OCI-LY7 (cell line): ENCODE data around the gene CYP27C1. TPM values are rescaled to one million over a fixed set of nuclear protein-coding genes. Genes with fewer than 3 reads are reported as not detected.

Source experiments
- BruUV-seq: library from RNA; stranded (reverse); fragments of 400-500 nt; replicated peaks from 2 replicates; lab custom pipeline; 2021; lab: Mats Ljungman, UMichigan
- CTCF ChIA-PET: fragments of 300-600 bp; sonication (Branson Sonifier 250); formaldehyde crosslinking; loops from one replicate; lab custom pipeline; 2022; ENCODE audit warnings: antibody characterized with exemption; ENCODE audit not compliant: unreplicated experiment; lab: Charles Lee
- POLR2A ChIA-PET: fragments of 300-600 bp; sonication (Branson Sonifier 250); formaldehyde crosslinking; loops from one replicate; lab custom pipeline; 2022; ENCODE audit warnings: antibody characterized with exemption; lab: Charles Lee
- DNase-seq: peaks from one replicate; pipeline ENCODE4 v3.0.0-alpha.2; 2015; ENCODE audit warnings: low spot score
- H2AFZ ChIP-seq: fragments of 200-600 bp; sonication (generic), shearing (Covaris generic); 2 replicates; pipeline ENCODE4 v1.6.1; 2014; ENCODE audit warnings: mild to moderate bottlenecking, antibody characterized with exemption, low read length, moderate library complexity
- H3K27ac ChIP-seq: fragments of 200-600 bp; sonication (generic); 2 replicates; pipeline ENCODE4 v1.5.1; 2014; ENCODE audit warnings: mixed run types, low read depth, mild to moderate bottlenecking, moderate library complexity, low read length, inconsistent platforms; ENCODE audit not compliant: poor library complexity, severe bottlenecking
- H3K36me3 ChIP-seq: fragments of 200-600 bp; sonication (generic); 2 replicates; pipeline ENCODE4 v1.6.1; 2014; ENCODE audit warnings: mild to moderate bottlenecking, antibody characterized with exemption, low read length, moderate library complexity, mixed read lengths; ENCODE audit not compliant: insufficient read depth
- H3K4me1 ChIP-seq: fragments of 200-600 bp; sonication (generic); 2 replicates; pipeline ENCODE4 v1.5.1; 2014; ENCODE audit warnings: mild to moderate bottlenecking, low read length; ENCODE audit not compliant: insufficient read depth, poor library complexity, severe bottlenecking
- H3K4me2 ChIP-seq: fragments of 200-600 bp; sonication (generic); 2 replicates; pipeline ENCODE4 v1.6.1; 2014; ENCODE audit warnings: mild to moderate bottlenecking, low read length
- H3K4me3 ChIP-seq: fragments of 200-600 bp; sonication (generic); 2 replicates; pipeline ENCODE4 v1.5.1; 2014; ENCODE audit warnings: mild to moderate bottlenecking, low read depth, low read length; ENCODE audit not compliant: poor library complexity, severe bottlenecking
- H3K79me2 ChIP-seq: fragments of 200-600 bp; sonication (generic); 2 replicates; pipeline ENCODE4 v1.6.1; 2016; ENCODE audit warnings: low read depth, mild to moderate bottlenecking, low read length, moderate library complexity, mixed read lengths; ENCODE audit not compliant: insufficient read depth
- H3K9me2 ChIP-seq: fragments of 200-600 bp; sonication (generic); 2 replicates; pipeline ENCODE4 v1.6.1; 2016; ENCODE audit warnings: mild to moderate bottlenecking, low read length, mixed read lengths; ENCODE audit not compliant: insufficient read depth
- H3K9me3 ChIP-seq: fragments of 200-600 bp; sonication (generic); 2 replicates; pipeline ENCODE4 v1.6.1; 2014; ENCODE audit warnings: mild to moderate bottlenecking, mixed run types, low read length, mixed read lengths
- H4K20me1 ChIP-seq: fragments of 200-600 bp; sonication (generic); 2 replicates; pipeline ENCODE4 v1.6.1; 2014; ENCODE audit warnings: mild to moderate bottlenecking, antibody characterized with exemption, low read length, moderate library complexity, mixed read lengths; ENCODE audit not compliant: insufficient read depth
- CTCF ChIP-seq: fragments of 200-600 bp; sonication (generic); conservative IDR thresholded peaks from 2 replicates; pipeline ENCODE4 v1.5.1; 2014; ENCODE audit warnings: mild to moderate bottlenecking, antibody characterized with exemption, low read length, moderate library complexity, mixed read lengths
- EZH2phosphoT487 ChIP-seq: fragments of 200-600 bp; sonication (generic); IDR thresholded peaks from 2 replicates; pipeline ENCODE4 v1.6.1; 2018; ENCODE audit warnings: low read depth, borderline replicate concordance, mild to moderate bottlenecking, mixed run types, antibody characterized with exemption, low read length, moderate library complexity, mixed read lengths
- intact Hi-C: fragments of 100-400 bp; cut with micrococcal nuclease; formaldehyde crosslinking; loops from one replicate; pipeline ENCODE4 v1.10.0; 2022; ENCODE audit not compliant: unreplicated experiment
- total RNA-seq, 2 experiments: library from RNA; depleted of rRNA in 1 of 2; stranded (reverse); fragments of >200 nt in 1 of 2; shearing (Covaris generic) in 1 of 2; gene quantifications; 2 replicates each; pipeline ENCODE4 v1.2.3, GENCODE V29; 2014 to 2022

The CYP27C1 gene
- total RNA-seq, 2 experiments from 2014 or later, result not detected

- H3K79me2 ChIP-seq, result no peaks in the 10 kb centered on the region
- TF ChIP-seq CTCF (no peak), EZH2phosphoT487 (no peak)
- intact Hi-C loops, result no loop called here
- POLR2A ChIA-PET, result no interaction called here
- no peak for DNase-seq
- H3K9me2 ChIP-seq, result no peaks in the 10 kb centered on the region
- H4K20me1 ChIP-seq, result no peaks in the 10 kb centered on the region
- H3K9me3 ChIP-seq, result no peaks in the 10 kb centered on the region
- H3K27ac ChIP-seq, result no peak overlapping the region
- H2AFZ ChIP-seq, result no peak overlapping the region
- BruUV-seq, result no TSS peak
- CTCF ChIA-PET, result no interaction called here
- no peak overlapping the region for H3K4me2 ChIP-seq
- H3K4me3 ChIP-seq, result no peak overlapping the region
- H3K4me1 ChIP-seq, result no peaks in the 10 kb centered on the region
- H3K36me3 ChIP-seq, result peaks cover 57% of the 10 kb centered on the region
These were observed 39.3 kb upstream of the CYP27C1 start for GRCh38 chr2:127259355-127259754.

DNA sequence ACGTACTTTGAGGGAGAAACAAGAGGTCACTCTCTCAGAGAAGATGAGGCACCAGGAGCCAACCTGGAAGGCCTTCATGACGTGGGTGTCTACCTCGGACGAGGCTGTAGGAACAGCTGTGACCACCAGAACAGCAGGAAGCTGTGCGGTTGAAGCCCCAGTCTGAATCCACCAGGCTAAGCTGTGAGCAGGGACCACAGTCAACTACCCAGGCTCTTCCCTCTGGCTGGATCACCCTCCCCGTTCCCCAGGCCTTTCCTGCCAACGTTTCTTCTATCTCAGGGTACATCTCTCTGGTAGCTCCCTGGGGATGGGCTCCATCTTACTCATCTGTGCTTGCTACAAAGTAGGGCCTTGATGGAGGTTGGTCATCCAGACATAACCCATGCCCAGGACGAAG is 36.8 kb upstream of the CYP27C1 start:
- Histone ChIP-seq H3K79me2 (no peaks in the 10 kb centered on the region), H4K20me1 (no peaks in the 10 kb centered on the region), H3K9me2 (no peaks in the 10 kb centered on the region), H3K4me1 (no peaks in the 10 kb centered on the region), H3K9me3 (no peaks in the 10 kb centered on the region), H3K4me2 (no peak overlapping the region), H3K4me3 (no peak overlapping the region), H2AFZ (no peak overlapping the region), H3K36me3 (peaks cover 55% of the 10 kb centered on the region), H3K27ac (no peak overlapping the region)
- CTCF ChIA-PET, result no interaction called here
- no TSS peak for BruUV-seq
- intact Hi-C loops, result no loop called here
- TF ChIP-seq EZH2phosphoT487 (no peak), CTCF (no peak)
- POLR2A ChIA-PET, result interaction anchor here (0.6 kb wide), 1 partner anchor 352 kb away, joined by 6 read pairs; no protein-coding TSS in a partner anchor
- DNase-seq, result no peak

- peaks cover 50% of the 10 kb centered on the region for H3K36me3 ChIP-seq
- no peak overlapping the region for H2AFZ ChIP-seq
- intact Hi-C loops, result no loop called here
- H4K20me1 ChIP-seq, result no peaks in the 10 kb centered on the region
- H3K4me2 ChIP-seq, result no peak overlapping the region
- no peaks in the 10 kb centered on the region for H3K79me2 ChIP-seq
- BruUV-seq, result no TSS peak
- H3K9me2 ChIP-seq, result no peaks in the 10 kb centered on the region
- no peak overlapping the region for H3K27ac ChIP-seq
- DNase-seq, result no peak
- no peak for TF ChIP-seq EZH2phosphoT487
- TF ChIP-seq CTCF, result no peak
- no peaks in the 10 kb centered on the region for H3K4me1 ChIP-seq
- H3K9me3 ChIP-seq, result no peaks in the 10 kb centered on the region
- no peak overlapping the region for H3K4me3 ChIP-seq
- CTCF ChIA-PET, result no interaction called here
- POLR2A ChIA-PET, result interaction anchor here (0.6 kb wide), 1 partner anchor 352 kb away, joined by 6 read pairs; no protein-coding TSS in a partner anchor
These were observed 36.3 kb upstream of the CYP27C1 start for GRCh38 chr2:127256381-127256780.
